Glutamatergic neuron (in vitro differentiated cells): ENCODE results near the gene FOXN1. TPM values are rescaled to one million over a fixed set of nuclear protein-coding genes. Genes with fewer than 3 reads are reported as not detected.

Source experiments
- DNase-seq: peaks from one replicate; pipeline ENCODE4 v3.0.0; 2022
- H3K27ac Mint-ChIP-seq: one replicate; pipeline ENCODE4 v1.8.0; 2020; ENCODE audit warnings: mild to moderate bottlenecking, mixed read lengths, inconsistent platforms; ENCODE audit not compliant: unreplicated experiment
- H3K27me3 Mint-ChIP-seq: one replicate; pipeline ENCODE4 v1.8.0; 2020; ENCODE audit warnings: mild to moderate bottlenecking, moderate library complexity, mixed read lengths, inconsistent platforms; ENCODE audit not compliant: unreplicated experiment
- H3K36me3 Mint-ChIP-seq: one replicate; pipeline ENCODE4 v1.8.0; 2020; ENCODE audit warnings: mild to moderate bottlenecking, mixed read lengths, inconsistent platforms; ENCODE audit not compliant: unreplicated experiment
- H3K4me1 Mint-ChIP-seq: one replicate; pipeline ENCODE4 v1.8.0; 2020; ENCODE audit warnings: mild to moderate bottlenecking, low read depth, mixed read lengths, inconsistent platforms; ENCODE audit not compliant: unreplicated experiment
- H3K4me3 Mint-ChIP-seq: one replicate; pipeline ENCODE4 v1.8.0; 2020; ENCODE audit warnings: mild to moderate bottlenecking, mixed read lengths, inconsistent platforms; ENCODE audit not compliant: unreplicated experiment
- H3K9me3 Mint-ChIP-seq: one replicate; pipeline ENCODE4 v1.8.0; 2020; ENCODE audit warnings: mild to moderate bottlenecking, moderate library complexity, mixed read lengths, inconsistent platforms; ENCODE audit not compliant: unreplicated experiment
- CTCF ChIP-seq: fragments of 200-600 bp; sonication (generic); IDR thresholded peaks from one replicate; pipeline ENCODE4 v1.5.0; 2021; ENCODE audit not compliant: partially characterized antibody, unreplicated experiment
- total RNA-seq: library from RNA; stranded (reverse); fragmentation: NEBNext Ultra II Directional; extraction: Animal tissue kit (Norgen Biotek cat#: 25700); gene quantifications from one replicate; pipeline ENCODE4 v1.2.1, GENCODE V29; 2021; ENCODE audit not compliant: unreplicated experiment

FOXN1 gene
- total RNA-seq, 1 donor from 2014 or later, result not detected

- peaks cover 14% of the 10 kb centered on the region for H3K4me1 Mint-ChIP-seq
- peaks cover 6% of the 10 kb centered on the region for H3K9me3 Mint-ChIP-seq
- DNase-seq, result peak; percentile 39
- H3K27me3 Mint-ChIP-seq, result peaks cover 11% of the 10 kb centered on the region
- H3K27ac Mint-ChIP-seq, result peak overlapping the region; percentile 87
- TF ChIP-seq CTCF, result no peak
- H3K4me3 Mint-ChIP-seq, result peak overlapping the region; percentile 94
- H3K36me3 Mint-ChIP-seq, result no peaks in the 10 kb centered on the region
Observed at GRCh38 chr17:28551421-28552175, 45.5 kb downstream of the FOXN1 start.

GRCh38 chr17:28552176-28552999 lies 46.2 kb downstream of the FOXN1 start, which contains the start of gene UNC119:
Gene UNC119 (minus strand): TSS chr17:28552624. CDS start chr17:28552557, 67 bp downstream.
- H3K4me1 Mint-ChIP-seq, result peaks cover 14% of the 10 kb centered on the region
- peak within 1 kb of the TSS; percentile 95 for H3K27ac Mint-ChIP-seq
- peaks cover 6% of the 10 kb centered on the region for H3K9me3 Mint-ChIP-seq
- peaks cover 11% of the 10 kb centered on the region for H3K27me3 Mint-ChIP-seq
- peak within 1 kb of the TSS; percentile 94 for H3K4me3 Mint-ChIP-seq
- DNase-seq, result peak; percentile 88
- H3K36me3 Mint-ChIP-seq, result no peaks in the 10 kb centered on the region
- TF ChIP-seq CTCF, result no peak

GRCh38 chr17:28553000-28553505 lies 46.9 kb downstream of the FOXN1 start:
- peaks cover 6% of the 10 kb centered on the region for H3K9me3 Mint-ChIP-seq
- DNase-seq, result no peak
- H3K4me1 Mint-ChIP-seq, result peaks cover 14% of the 10 kb centered on the region
- no peak for TF ChIP-seq CTCF
- no peaks in the 10 kb centered on the region for H3K36me3 Mint-ChIP-seq
- H3K27me3 Mint-ChIP-seq, result peaks cover 11% of the 10 kb centered on the region
- H3K27ac Mint-ChIP-seq, result peak overlapping the region; percentile 95
- peak overlapping the region; percentile 89 for H3K4me3 Mint-ChIP-seq

- Mint-ChIP-seq H3K27me3 (peaks cover 9% of the 10 kb centered on the region), H3K27ac (no peak overlapping the region), H3K9me3 (peaks cover 6% of the 10 kb centered on the region), H3K4me1 (peaks cover 14% of the 10 kb centered on the region), H3K4me3 (no peak overlapping the region), H3K36me3 (no peaks in the 10 kb centered on the region)
- no peak for TF ChIP-seq CTCF
- no peak for DNase-seq
Observed at GRCh38 chr17:28554565-28554964, 48.4 kb downstream of the FOXN1 start.
